Memory B cell (primary cell): ENCODE data around the gene DCAF12.
"Not testable (repeated sequence)": the region's sequence is repeated elsewhere in the genome, so short reads cannot be mapped to it uniquely, and the experiment has no call there.

ENCODE experiments used
- ATAC-seq: fragments of 150-1000 bp; cut with Tn5 transposase; 2 replicates; pipeline ENCODE4 v1.10.0; 2021; ENCODE audit warnings: low read depth, mild to moderate bottlenecking, moderate library complexity
- DNase-seq, 2 donors: peaks; one replicate each; pipeline ENCODE4 v3.0.0; 2022; ENCODE audit warnings: low spot score in 2 of 2
- H3K27ac Mint-ChIP-seq: one replicate; pipeline ENCODE4 v1.8.0; 2022; ENCODE audit warnings: mild to moderate bottlenecking, moderate library complexity, mixed read lengths
- H3K27me3 Mint-ChIP-seq: one replicate; pipeline ENCODE4 v1.8.0; 2022; ENCODE audit warnings: mixed read lengths
- H3K36me3 Mint-ChIP-seq: one replicate; pipeline ENCODE4 v1.8.0; 2022; ENCODE audit warnings: mild to moderate bottlenecking, mixed read lengths
- H3K4me1 Mint-ChIP-seq: one replicate; pipeline ENCODE4 v1.8.0; 2022; ENCODE audit warnings: mixed read lengths
- H3K4me3 Mint-ChIP-seq: one replicate; pipeline ENCODE4 v1.8.0; 2022; ENCODE audit warnings: mild to moderate bottlenecking, moderate library complexity, mixed read lengths
- H3K9me3 Mint-ChIP-seq: one replicate; pipeline ENCODE4 v1.8.0; 2022; ENCODE audit warnings: mixed read lengths

Gene DCAF12

DNA sequence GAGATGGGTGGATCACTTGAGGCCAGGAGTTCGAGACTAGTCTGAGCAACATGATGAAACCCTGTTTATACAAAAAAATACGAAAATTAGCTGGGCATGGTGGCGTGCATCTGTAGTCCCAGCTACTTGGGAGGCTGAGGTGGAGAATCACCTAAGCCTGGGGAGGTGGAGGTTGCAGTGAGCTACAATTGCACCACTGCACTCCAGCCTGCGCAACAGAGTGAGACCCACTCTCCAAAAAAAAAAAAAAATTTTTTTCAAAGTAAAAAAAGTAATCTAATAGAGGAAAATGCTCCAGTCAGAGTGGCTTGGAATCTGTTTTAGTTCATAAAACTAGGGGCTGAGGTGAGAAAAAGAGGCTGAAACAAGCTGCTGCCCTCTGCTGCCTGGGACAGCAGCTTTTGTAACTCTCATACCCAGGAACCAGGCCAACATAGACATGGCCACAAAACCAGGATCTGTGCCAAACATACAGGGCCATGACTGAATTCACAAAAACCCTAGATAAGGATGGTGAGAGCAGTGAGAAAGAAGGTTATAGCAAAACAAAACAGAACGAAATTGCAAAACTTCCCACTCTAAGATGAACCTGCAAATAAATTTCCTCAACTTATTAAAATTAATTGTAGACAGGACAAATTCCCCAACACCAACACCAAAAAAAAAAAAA lies 13.1 kb upstream of the DCAF12 start:
- Mint-ChIP-seq H3K4me3 (no peak overlapping the region), H3K27ac (no peak overlapping the region), H3K27me3 (peaks cover 15% of the 10 kb centered on the region), H3K36me3 (no peaks in the 10 kb centered on the region), H3K9me3 (no peaks in the 10 kb centered on the region), H3K4me1 (no peaks in the 10 kb centered on the region)
- ATAC-seq (peak; percentile 26), DNase-seq (no peak)

GRCh38 chr9:34138644-34139043 lies 12.1 kb upstream of the DCAF12 start:
- not testable (repeated sequence) for ATAC-seq, H3K4me1 Mint-ChIP-seq, H3K36me3 Mint-ChIP-seq, H3K9me3 Mint-ChIP-seq, DNase-seq, H3K27ac Mint-ChIP-seq, H3K4me3 Mint-ChIP-seq
- peaks cover 18% of the 10 kb centered on the region for H3K27me3 Mint-ChIP-seq

DNA sequence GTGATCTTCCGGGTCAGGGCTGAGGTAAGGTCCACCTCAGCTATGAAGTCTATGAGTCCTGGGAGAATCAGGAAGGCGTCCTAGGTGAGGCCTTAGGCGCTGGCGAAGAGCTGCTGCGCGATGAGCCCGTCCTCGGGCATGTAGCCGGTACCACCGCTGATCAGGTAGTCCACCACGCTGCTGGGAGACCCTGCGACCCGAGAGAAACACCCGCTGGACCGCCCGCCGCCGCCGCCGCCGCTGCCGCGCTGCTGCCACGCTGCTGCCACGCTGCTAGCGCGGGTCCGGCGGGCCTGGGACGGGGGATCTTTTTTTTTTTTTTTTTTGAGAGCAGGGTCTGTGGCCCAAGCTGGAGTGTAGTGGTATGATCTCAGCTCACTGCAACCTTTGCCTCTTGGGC lies 8.0 kb upstream of the DCAF12 start:
- H3K36me3 Mint-ChIP-seq, result no peaks in the 10 kb centered on the region
- peaks cover 6% of the 10 kb centered on the region for H3K4me1 Mint-ChIP-seq
- H3K4me3 Mint-ChIP-seq, result no peak overlapping the region
- no peak for ATAC-seq
- no peaks in the 10 kb centered on the region for H3K9me3 Mint-ChIP-seq
- peaks cover 20% of the 10 kb centered on the region for H3K27me3 Mint-ChIP-seq
- no peak for DNase-seq
- H3K27ac Mint-ChIP-seq, result no peak overlapping the region

- Mint-ChIP-seq H3K27ac (no peak overlapping the region), H3K9me3 (no peaks in the 10 kb centered on the region), H3K27me3 (peaks cover 21% of the 10 kb centered on the region), H3K4me3 (no peak overlapping the region), H3K36me3 (no peaks in the 10 kb centered on the region), H3K4me1 (peaks cover 6% of the 10 kb centered on the region)
- no peak for DNase-seq
- ATAC-seq, result no peak
Observed at GRCh38 chr9:34133436-34133949, 7.0 kb upstream of the DCAF12 start.

DNA sequence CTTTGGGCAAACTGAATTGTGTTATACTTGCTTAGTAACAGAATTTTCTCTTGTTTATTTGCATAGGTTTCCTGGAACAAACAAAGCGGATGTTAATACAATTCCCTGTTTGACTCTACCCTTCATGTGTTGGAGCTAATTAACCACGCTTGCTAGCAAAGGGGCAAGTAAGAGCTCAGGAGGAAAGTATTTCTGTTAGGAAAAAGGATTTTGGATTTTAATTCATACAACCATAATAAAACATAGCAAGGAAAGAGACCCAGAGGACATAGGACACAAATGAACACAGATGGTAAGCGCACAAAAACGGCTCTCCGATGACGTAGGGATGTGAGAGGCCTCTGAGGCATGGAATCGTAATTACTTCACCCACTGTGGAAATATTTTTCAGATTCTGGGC lies 5.1 kb upstream of the DCAF12 start:
- H3K4me1 Mint-ChIP-seq, result peaks cover 11% of the 10 kb centered on the region
- H3K4me3 Mint-ChIP-seq, result no peak overlapping the region
- H3K36me3 Mint-ChIP-seq, result peaks cover 2% of the 10 kb centered on the region
- DNase-seq (no peak), ATAC-seq (no peak)
- no peaks in the 10 kb centered on the region for H3K9me3 Mint-ChIP-seq
- H3K27me3 Mint-ChIP-seq, result peaks cover 29% of the 10 kb centered on the region
- H3K27ac Mint-ChIP-seq, result no peak overlapping the region

GRCh38 chr9:34127035-34127948 lies 794 bp upstream of the DCAF12 start:
- DNase-seq (no peak), ATAC-seq (no peak)
- H3K4me1 Mint-ChIP-seq, result peaks cover 39% of the 10 kb centered on the region
- H3K4me3 Mint-ChIP-seq, result peak overlapping the region; percentile 83
- peaks cover 2% of the 10 kb centered on the region for H3K36me3 Mint-ChIP-seq
- H3K27me3 Mint-ChIP-seq, result peaks cover 27% of the 10 kb centered on the region
- no peak overlapping the region for H3K27ac Mint-ChIP-seq
- H3K9me3 Mint-ChIP-seq, result no peaks in the 10 kb centered on the region

GRCh38 chr9:34125681-34126206 lies 754 bp downstream of the DCAF12 start:
- peaks cover 1% of the 10 kb centered on the region for H3K9me3 Mint-ChIP-seq
- H3K4me1 Mint-ChIP-seq, result peaks cover 33% of the 10 kb centered on the region
- peaks cover 31% of the 10 kb centered on the region for H3K27me3 Mint-ChIP-seq
- no peak overlapping the region for H3K27ac Mint-ChIP-seq
- ATAC-seq (no peak), DNase-seq (no peak)
- peaks cover 2% of the 10 kb centered on the region for H3K36me3 Mint-ChIP-seq
- peak overlapping the region; percentile 81 for H3K4me3 Mint-ChIP-seq

DNA sequence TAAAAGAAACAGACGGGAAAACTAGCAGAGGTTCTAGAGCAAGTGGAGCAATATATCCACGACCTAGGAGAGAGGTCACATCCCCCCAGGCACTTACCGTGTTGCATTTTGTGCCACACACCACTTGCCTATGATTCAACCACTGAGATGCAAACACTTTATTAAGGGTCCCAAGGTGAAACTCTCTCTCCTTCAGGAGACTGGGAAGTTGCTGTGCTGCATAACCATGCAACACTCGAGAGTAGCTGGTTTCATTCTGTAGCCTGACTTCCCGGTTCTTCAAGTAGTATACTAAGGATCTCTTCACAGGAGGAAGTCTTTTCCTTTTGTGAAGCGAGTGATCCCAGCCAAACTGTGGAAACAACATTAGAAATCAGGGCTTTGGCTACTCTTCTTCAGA lies 1.6 kb downstream of the DCAF12 start:
- Mint-ChIP-seq H3K27ac (no peak overlapping the region), H3K9me3 (peaks cover 1% of the 10 kb centered on the region), H3K4me1 (peaks cover 33% of the 10 kb centered on the region), H3K4me3 (peak overlapping the region; percentile 15), H3K27me3 (peaks cover 31% of the 10 kb centered on the region), H3K36me3 (peaks cover 2% of the 10 kb centered on the region)
- ATAC-seq (no peak), DNase-seq (no peak)

DNA sequence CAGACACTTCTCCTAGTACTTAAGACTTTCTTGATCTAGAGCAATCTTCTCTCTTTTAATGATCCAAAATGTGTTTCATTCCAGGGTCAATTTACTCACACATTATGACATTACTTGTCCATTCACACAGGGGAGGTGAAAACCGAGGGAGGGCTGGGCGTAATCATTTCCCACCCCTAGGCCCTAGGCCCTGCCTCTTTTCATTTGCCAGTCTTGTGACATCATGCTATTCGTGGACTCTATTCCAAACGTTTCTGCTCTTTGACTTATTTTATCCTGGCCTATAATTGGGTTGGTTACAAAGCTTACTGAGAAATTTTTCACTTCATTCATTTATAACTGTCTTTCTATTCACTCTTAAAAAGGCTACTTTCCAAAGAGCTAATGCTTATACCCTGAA lies 2.4 kb downstream of the DCAF12 start:
- peaks cover 29% of the 10 kb centered on the region for H3K27me3 Mint-ChIP-seq
- DNase-seq (no peak), ATAC-seq (peak; percentile 20)
- H3K27ac Mint-ChIP-seq, result no peak overlapping the region
- peaks cover 1% of the 10 kb centered on the region for H3K9me3 Mint-ChIP-seq
- H3K4me3 Mint-ChIP-seq, result peak overlapping the region; percentile 45
- H3K4me1 Mint-ChIP-seq, result peaks cover 33% of the 10 kb centered on the region
- H3K36me3 Mint-ChIP-seq, result peaks cover 2% of the 10 kb centered on the region

- DNase-seq, result peak; percentile 40 to 62
- H3K9me3 Mint-ChIP-seq, result peaks cover 1% of the 10 kb centered on the region
- peaks cover 2% of the 10 kb centered on the region for H3K36me3 Mint-ChIP-seq
- no peak overlapping the region for H3K4me3 Mint-ChIP-seq
- H3K27me3 Mint-ChIP-seq, result peaks cover 29% of the 10 kb centered on the region
- no peak overlapping the region for H3K27ac Mint-ChIP-seq
- peak; percentile 93 for ATAC-seq
- H3K4me1 Mint-ChIP-seq, result peaks cover 33% of the 10 kb centered on the region
Observed at GRCh38 chr9:34123682-34124081, 2.8 kb downstream of the DCAF12 start.

- DNase-seq (no peak), ATAC-seq (no peak)
- Mint-ChIP-seq H3K4me1 (peaks cover 29% of the 10 kb centered on the region), H3K9me3 (peaks cover 1% of the 10 kb centered on the region), H3K27me3 (peaks cover 22% of the 10 kb centered on the region), H3K27ac (no peak overlapping the region), H3K4me3 (no peak overlapping the region), H3K36me3 (no peaks in the 10 kb centered on the region)
Observed at GRCh38 chr9:34121996-34122395, 4.5 kb downstream of the DCAF12 start.

DNA sequence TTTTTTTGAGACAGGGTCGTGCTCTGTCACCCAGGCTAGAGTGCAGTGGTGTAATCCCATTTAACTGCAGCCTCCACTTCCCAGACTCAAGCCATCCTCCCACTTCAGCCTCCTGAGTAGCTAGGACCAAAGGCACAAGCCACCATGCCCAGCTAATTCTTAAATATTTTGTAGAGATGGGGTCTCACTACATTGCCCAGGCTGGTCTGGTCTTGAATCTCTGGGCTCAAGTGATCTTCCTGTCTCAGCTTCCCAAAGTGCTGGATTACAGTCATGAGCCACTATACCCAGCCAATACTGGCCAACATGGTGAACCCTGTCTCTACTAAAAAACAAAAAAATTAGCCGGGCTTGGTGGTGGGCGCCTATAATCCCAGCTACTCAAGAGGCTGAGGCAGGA lies 6.8 kb downstream of the DCAF12 start:
- H3K36me3 Mint-ChIP-seq, result no peaks in the 10 kb centered on the region
- H3K27ac Mint-ChIP-seq, result no peak overlapping the region
- H3K27me3 Mint-ChIP-seq, result peaks cover 18% of the 10 kb centered on the region
- no peak overlapping the region for H3K4me3 Mint-ChIP-seq
- H3K4me1 Mint-ChIP-seq, result peaks cover 16% of the 10 kb centered on the region
- no peak for ATAC-seq
- no peak for DNase-seq
- H3K9me3 Mint-ChIP-seq, result peaks cover 4% of the 10 kb centered on the region

DNA sequence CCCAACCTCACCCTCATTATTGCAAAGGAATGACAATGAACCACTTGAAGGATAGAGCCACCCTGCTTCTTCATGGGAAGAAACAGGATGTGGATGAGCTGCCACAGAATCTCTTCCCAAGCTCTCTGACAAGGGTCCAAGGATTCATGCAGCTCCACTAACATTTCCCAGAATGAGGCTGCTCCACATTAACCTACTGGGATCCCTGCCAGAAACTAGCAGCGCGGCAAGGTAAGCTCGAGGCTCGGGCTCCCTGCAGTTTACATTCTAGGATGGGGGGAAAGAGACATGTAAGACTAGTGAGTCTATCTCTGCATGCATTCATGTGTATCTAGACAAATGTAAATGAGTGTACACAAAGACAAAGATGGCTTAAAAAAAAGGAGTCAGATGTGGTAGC lies 12.1 kb downstream of the DCAF12 start:
- no peak for DNase-seq
- Mint-ChIP-seq H3K4me3 (no peak overlapping the region), H3K27ac (no peak overlapping the region), H3K4me1 (no peaks in the 10 kb centered on the region), H3K9me3 (peaks cover 3% of the 10 kb centered on the region), H3K36me3 (no peaks in the 10 kb centered on the region), H3K27me3 (peaks cover 20% of the 10 kb centered on the region)
- no peak for ATAC-seq

DNA sequence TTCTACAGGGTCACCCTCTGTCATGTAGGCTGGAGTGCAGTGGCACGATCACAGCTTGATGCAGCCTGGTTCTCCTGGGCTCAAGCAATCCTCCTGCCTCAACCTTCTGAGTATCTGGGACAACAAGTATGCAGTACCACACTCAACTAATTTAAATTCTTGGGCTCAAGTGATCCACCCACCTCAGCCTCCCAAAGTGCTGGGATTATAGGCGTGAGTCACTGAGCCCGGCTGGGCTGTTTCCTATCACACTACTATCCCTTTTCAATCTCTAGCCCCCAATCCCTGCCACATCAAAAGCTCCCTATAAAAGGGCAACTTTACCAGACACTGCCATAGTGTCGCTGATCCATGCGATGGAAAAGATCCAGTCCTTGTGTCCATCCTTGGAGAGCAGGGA lies 20.4 kb downstream of the DCAF12 start:
- Mint-ChIP-seq H3K4me3 (no peak overlapping the region), H3K9me3 (no peaks in the 10 kb centered on the region), H3K36me3 (no peaks in the 10 kb centered on the region), H3K27ac (no peak overlapping the region), H3K27me3 (peaks cover 7% of the 10 kb centered on the region), H3K4me1 (no peaks in the 10 kb centered on the region)
- no peak for ATAC-seq
- DNase-seq, result no peak
